ELR (cell line): ENCODE data around the gene NKAIN2.

Experiments used
- DNase-seq: peaks from one replicate; pipeline ENCODE4 v3.0.0-alpha.2; 2015; ENCODE audit warnings: low read depth

NKAIN2 gene

GRCh38 chr6:124567401-124567800 lies 763.7 kb downstream of the NKAIN2 start:
- DNase-seq, result no peak

GRCh38 chr6:124573953-124574352 lies 770.3 kb downstream of the NKAIN2 start:
- no peak for DNase-seq

- DNase-seq, result no peak
Measured at GRCh38 chr6:124577734-124578281, 774.1 kb downstream of the NKAIN2 start.

- no peak for DNase-seq
Measured at GRCh38 chr6:124590001-124590400, 786.3 kb downstream of the NKAIN2 start.

GRCh38 chr6:124599656-124600055 lies 796.0 kb downstream of the NKAIN2 start:
- no peak for DNase-seq

GRCh38 chr6:124604719-124605118 lies 801.1 kb downstream of the NKAIN2 start:
- no peak for DNase-seq

GRCh38 chr6:124607119-124607627 lies 803.5 kb downstream of the NKAIN2 start:
- no peak for DNase-seq

- no peak for DNase-seq
Measured at GRCh38 chr6:124613031-124613430, 809.4 kb downstream of the NKAIN2 start.

- DNase-seq, result no peak
Measured at GRCh38 chr6:124622351-124622750, 818.7 kb downstream of the NKAIN2 start.

- no peak for DNase-seq
Measured at GRCh38 chr6:124633655-124634054, 830.0 kb downstream of the NKAIN2 start.

- DNase-seq, result no peak
Measured at GRCh38 chr6:124640432-124640831, 836.8 kb downstream of the NKAIN2 start.

- no peak for DNase-seq
Measured at GRCh38 chr6:124655866-124656265, 852.2 kb downstream of the NKAIN2 start.

GRCh38 chr6:124658053-124658452 lies 854.4 kb downstream of the NKAIN2 start:
- no peak for DNase-seq

GRCh38 chr6:124659427-124659826 lies 855.8 kb downstream of the NKAIN2 start:
- DNase-seq, result no peak

GRCh38 chr6:124660185-124660584 lies 856.5 kb downstream of the NKAIN2 start:
- no peak for DNase-seq

GRCh38 chr6:124661097-124661661 lies 857.5 kb downstream of the NKAIN2 start:
- no peak for DNase-seq

GRCh38 chr6:124668028-124668427 lies 864.4 kb downstream of the NKAIN2 start:
- DNase-seq, result no peak

- DNase-seq, result no peak
Measured at GRCh38 chr6:124669713-124670480, 866.2 kb downstream of the NKAIN2 start.

GRCh38 chr6:124670801-124671200 lies 867.1 kb downstream of the NKAIN2 start:
- no peak for DNase-seq

GRCh38 chr6:124671324-124671723 lies 867.7 kb downstream of the NKAIN2 start:
- DNase-seq, result no peak

GRCh38 chr6:124674042-124674441 lies 870.4 kb downstream of the NKAIN2 start:
- no peak for DNase-seq

GRCh38 chr6:124676033-124676432 lies 872.4 kb downstream of the NKAIN2 start:
- peak; percentile 16 for DNase-seq

GRCh38 chr6:124677874-124678273 lies 874.2 kb downstream of the NKAIN2 start:
- no peak for DNase-seq
